Measurements from ENCODE around the gene FTSJ1. TPM values are rescaled to one million over a fixed set of nuclear protein-coding genes. Genes with fewer than 3 reads are reported as not detected.
A peak's percentile ranks its signal among the peaks of the same experiment; 100 is the strongest.

Gene FTSJ1
- total and polyA plus RNA-seq, 8 donors, result 14.8 to 35.5 (median 21.0) TPM

DNA sequence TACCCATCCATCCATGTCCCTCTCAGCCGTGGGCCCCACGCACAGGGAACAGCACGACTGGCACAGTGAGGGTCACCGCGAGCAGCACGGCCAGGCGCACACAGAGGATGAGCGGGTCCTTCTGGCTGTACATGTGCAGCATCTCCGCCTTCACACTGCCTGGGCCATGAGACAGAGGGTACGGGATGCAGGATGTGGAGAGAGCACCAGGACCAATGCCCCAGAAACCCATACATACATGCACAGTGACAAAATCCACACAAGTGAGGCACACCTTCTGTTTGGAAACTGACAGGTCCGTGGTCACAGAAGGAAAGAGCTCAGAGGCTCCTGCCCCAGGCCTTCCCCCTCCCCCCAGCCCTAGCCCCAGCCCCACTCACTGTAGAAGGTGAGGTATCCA lies 15.4 kb upstream of the FTSJ1 start:
- TF ChIP-seq, protein P1, sequence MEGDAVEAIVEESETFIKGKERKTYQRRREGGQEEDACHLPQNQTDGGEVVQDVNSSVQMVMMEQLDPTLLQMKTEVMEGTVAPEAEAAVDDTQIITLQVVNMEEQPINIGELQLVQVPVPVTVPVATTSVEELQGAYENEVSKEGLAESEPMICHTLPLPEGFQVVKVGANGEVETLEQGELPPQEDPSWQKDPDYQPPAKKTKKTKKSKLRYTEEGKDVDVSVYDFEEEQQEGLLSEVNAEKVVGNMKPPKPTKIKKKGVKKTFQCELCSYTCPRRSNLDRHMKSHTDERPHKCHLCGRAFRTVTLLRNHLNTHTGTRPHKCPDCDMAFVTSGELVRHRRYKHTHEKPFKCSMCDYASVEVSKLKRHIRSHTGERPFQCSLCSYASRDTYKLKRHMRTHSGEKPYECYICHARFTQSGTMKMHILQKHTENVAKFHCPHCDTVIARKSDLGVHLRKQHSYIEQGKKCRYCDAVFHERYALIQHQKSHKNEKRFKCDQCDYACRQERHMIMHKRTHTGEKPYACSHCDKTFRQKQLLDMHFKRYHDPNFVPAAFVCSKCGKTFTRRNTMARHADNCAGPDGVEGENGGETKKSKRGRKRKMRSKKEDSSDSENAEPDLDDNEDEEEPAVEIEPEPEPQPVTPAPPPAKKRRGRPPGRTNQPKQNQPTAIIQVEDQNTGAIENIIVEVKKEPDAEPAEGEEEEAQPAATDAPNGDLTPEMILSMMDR (IDR thresholded peaks at IDR 0.05), result no peak
- intact Hi-C loops (cut with DNase I), result no loop called here
- H3K4me1 ChIP-seq, result no peaks in the 10 kb centered on the region
- H3K27ac ChIP-seq, result no peak overlapping the region
- FAIRE-seq (no peak), DNase-seq (no peak), ATAC-seq (no peak)
- no peaks in the 10 kb centered on the region for H3K27me3 ChIP-seq
- no peaks in the 10 kb centered on the region for H3K9me3 ChIP-seq
- 81 to 87% methylated on average over 11 of the region's 11 CpGs for WGBS, 2 donors
- H3K36me3 ChIP-seq, result no peaks in the 10 kb centered on the region
- no peak overlapping the region for H3K4me3 ChIP-seq

DNA sequence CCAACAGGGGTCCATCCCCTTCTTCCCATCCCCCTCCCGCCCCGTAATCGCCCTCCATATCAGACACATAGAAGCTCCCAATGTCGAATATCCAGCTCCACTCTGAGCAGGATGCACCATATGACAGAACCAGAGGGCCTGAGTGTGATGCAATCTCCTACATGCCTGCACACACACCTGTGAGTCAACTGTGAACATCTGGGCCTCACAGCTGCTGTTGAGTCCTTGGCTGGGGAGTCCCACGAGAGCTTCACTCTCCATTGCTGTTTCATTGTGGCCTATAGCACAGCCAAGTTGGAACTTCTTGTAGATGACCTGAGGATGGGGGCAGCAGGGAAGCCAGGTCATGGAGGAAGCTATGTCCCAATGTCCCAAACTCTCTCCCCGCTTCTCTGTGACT lies 14.2 kb upstream of the FTSJ1 start:
- intact Hi-C loops (cut with DNase I), result no loop called here
- Histone ChIP-seq H3K9me3 (no peaks in the 10 kb centered on the region), H3K4me1 (no peaks in the 10 kb centered on the region), H3K27me3 (no peaks in the 10 kb centered on the region), H3K27ac (no peak overlapping the region), H3K4me3 (no peak overlapping the region), H3K36me3 (no peaks in the 10 kb centered on the region)
- DNase-seq (no peak), ATAC-seq (no peak), FAIRE-seq (no peak)
- TF ChIP-seq, protein P1 (IDR thresholded peaks at IDR 0.05), result no peak
- 66 to 84% methylated on average over 5 to 6 of the region's 6 CpGs for WGBS, 2 donors

DNA sequence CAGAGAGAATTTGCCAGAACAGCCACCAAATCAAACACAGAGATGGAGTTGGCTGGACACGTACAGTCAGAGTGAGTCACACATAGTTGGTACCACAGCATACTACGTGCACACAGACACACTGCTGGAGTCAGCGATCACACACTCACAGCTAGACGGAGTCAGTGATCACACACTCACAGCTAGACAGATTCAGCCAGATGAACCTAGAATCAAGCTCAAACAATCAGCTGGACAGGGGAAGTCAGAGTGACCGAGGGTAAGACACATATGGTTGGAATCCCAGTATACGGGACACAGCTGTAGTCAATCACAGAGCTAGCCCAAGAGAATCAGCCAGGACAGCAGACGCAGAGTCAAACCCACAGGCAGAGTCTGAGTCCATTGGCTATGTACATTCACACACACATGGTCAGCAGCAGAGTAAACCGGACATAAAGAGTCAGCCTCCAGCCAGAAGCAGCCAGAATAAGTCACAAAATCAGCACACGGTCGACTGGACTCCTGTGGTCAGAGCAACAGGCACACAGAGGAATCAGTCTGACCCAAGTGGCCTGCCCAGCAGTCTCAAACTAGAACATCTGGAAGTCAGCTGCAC lies 10.6 kb upstream of the FTSJ1 start:
- TF ChIP-seq, protein P1 (IDR thresholded peaks at IDR 0.05), result no peak
- DNase-seq (no peak), FAIRE-seq (no peak), ATAC-seq (peak; percentile 22 to 45 (median 27))
- Histone ChIP-seq H3K9me3 (no peaks in the 10 kb centered on the region), H3K4me1 (no peaks in the 10 kb centered on the region), H3K27ac (no peak overlapping the region), H3K27me3 (no peaks in the 10 kb centered on the region), H3K4me3 (peak overlapping the region in 3 of 4 donors; percentile 19 to 41 (median 38)), H3K36me3 (no peaks in the 10 kb centered on the region)
- 33 to 55% methylated on average over 10 of the region's 10 CpGs for WGBS, 2 donors
- intact Hi-C loops (cut with DNase I), result no loop called here

DNA sequence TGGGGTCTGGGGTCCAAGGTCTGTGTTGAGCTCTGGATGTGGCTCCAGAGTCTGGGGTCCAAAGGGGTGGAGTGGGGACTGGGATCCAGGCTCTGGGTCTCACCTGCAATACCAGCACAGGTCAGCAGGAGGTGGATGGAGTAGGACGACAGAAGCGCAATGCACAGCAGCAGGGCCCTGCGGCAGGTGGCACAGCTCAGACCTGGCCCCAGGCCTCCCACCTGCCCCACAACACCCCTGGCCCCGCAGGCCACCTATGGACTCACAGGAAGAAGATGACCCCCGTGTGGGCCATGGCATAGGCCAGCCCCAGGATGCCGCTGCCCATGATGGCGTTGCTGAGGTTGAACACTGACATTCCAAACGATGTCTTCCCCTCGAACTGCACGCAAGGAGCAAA lies 9.3 kb upstream of the FTSJ1 start:
- Histone ChIP-seq H3K27ac (peak overlapping the region in 1 of 4 donors; percentile 58), H3K4me3 (peak overlapping the region in 2 of 4 donors; percentile 38 to 41), H3K27me3 (no peaks in the 10 kb centered on the region), H3K4me1 (no peaks in the 10 kb centered on the region), H3K9me3 (no peaks in the 10 kb centered on the region), H3K36me3 (no peaks in the 10 kb centered on the region)
- ATAC-seq (peak; percentile 61 to 73 (median 66)), FAIRE-seq (no peak), DNase-seq (peak in 4 of 6 donors; percentile 50 to 85 (median 64))
- intact Hi-C loops (cut with DNase I), result no loop called here
- TF ChIP-seq, protein P1 (IDR thresholded peaks at IDR 0.05), result peak in 2 of 4 donors; percentile 7 to 28
- WGBS, 2 donors, result 53 to 68% methylated on average over 10 of the region's 10 CpGs

DNA sequence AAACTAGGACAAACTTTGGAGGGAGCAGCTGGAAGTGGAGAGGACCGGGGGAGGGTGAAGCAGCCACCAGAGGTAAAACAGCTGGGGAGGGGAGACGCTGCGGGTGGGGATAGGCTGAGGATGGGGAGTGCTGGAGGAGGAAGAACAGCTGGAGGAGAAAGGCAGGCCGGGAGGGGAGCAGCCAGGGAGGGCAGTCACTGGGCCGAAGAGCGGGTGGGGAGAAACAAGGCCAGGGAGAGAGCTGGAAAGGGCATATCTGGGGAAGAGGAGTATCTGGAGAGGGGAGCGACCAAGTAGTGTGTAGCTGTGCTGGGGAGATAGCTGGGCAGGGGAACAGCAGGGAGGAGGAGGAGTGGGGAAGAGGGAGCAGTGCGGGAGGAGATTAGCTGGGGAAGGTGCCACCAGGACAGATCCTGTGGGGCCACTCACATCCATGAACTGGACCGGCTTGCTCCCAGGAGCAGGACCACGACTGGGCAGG lies 8.7 kb upstream of the FTSJ1 start:
- FAIRE-seq (no peak), DNase-seq (peak in 1 of 6 donors; percentile 11), ATAC-seq (peak in 2 of 4 donors; percentile 7 to 16)
- Histone ChIP-seq H3K9me3 (no peaks in the 10 kb centered on the region), H3K4me1 (no peaks in the 10 kb centered on the region), H3K27ac (peak overlapping the region in 2 of 4 donors; percentile 58 to 60), H3K4me3 (peak overlapping the region in 3 of 4 donors; percentile 14 to 41 (median 38)), H3K27me3 (no peaks in the 10 kb centered on the region), H3K36me3 (no peaks in the 10 kb centered on the region)
- intact Hi-C loops (cut with DNase I), result no loop called here
- WGBS, 2 donors, result 39 to 40% methylated on average over 9 to 10 of the region's 10 CpGs
- TF ChIP-seq, protein P1 (IDR thresholded peaks at IDR 0.05), result no peak
